HG02759 (cell line): ENCODE measurements around the gene GPI.
"Not testable (repeated sequence)": the region's sequence is repeated elsewhere in the genome, so short reads cannot be mapped to it uniquely, and the experiment has no call there.

Experiments
- ATAC-seq: cut with Tn5 transposase; IDR thresholded peaks from one replicate; pipeline ENCODE4 v1.9.1; 2021; ENCODE audit warnings: mild to moderate bottlenecking, moderate library complexity; ENCODE audit not compliant: unreplicated experiment

The GPI gene

GRCh38 chr19:34364830-34365462 lies at the start of gene GPI:
Gene GPI (plus strand): TSS chr19:34365196. CDS start chr19:34365267, 71 bp downstream.
- ATAC-seq: peak; percentile 89

- ATAC-seq: no peak
Measured at GRCh38 chr19:34316247-34316646, 48.7 kb upstream of the GPI start.

- no peak for ATAC-seq
Measured at GRCh38 chr19:34316741-34317301, 48.2 kb upstream of the GPI start.

GRCh38 chr19:34317311-34317927 lies 47.6 kb upstream of the GPI start:
- no peak for ATAC-seq

GRCh38 chr19:34319230-34319585 lies 45.8 kb upstream of the GPI start:
- no peak for ATAC-seq

- no peak for ATAC-seq
Measured at GRCh38 chr19:34319785-34320184, 45.2 kb upstream of the GPI start.

- no peak for ATAC-seq
Measured at GRCh38 chr19:34320277-34320676, 44.7 kb upstream of the GPI start.

GRCh38 chr19:34321735-34322134 lies 43.3 kb upstream of the GPI start:
- ATAC-seq: no peak

GRCh38 chr19:34323433-34324204 lies 41.4 kb upstream of the GPI start:
- no peak for ATAC-seq

GRCh38 chr19:34324320-34324719 lies 40.7 kb upstream of the GPI start:
- no peak for ATAC-seq

GRCh38 chr19:34325181-34325580 lies 39.8 kb upstream of the GPI start:
- no peak for ATAC-seq

GRCh38 chr19:34325981-34326787 lies 38.8 kb upstream of the GPI start:
- no peak for ATAC-seq

- ATAC-seq: no peak
Measured at GRCh38 chr19:34327851-34328250, 37.1 kb upstream of the GPI start.

- ATAC-seq: no peak
Measured at GRCh38 chr19:34328982-34329381, 36.0 kb upstream of the GPI start.

GRCh38 chr19:34330116-34330515 lies 34.9 kb upstream of the GPI start:
- no peak for ATAC-seq

- ATAC-seq: not testable (repeated sequence)
Measured at GRCh38 chr19:34330596-34330995, 34.4 kb upstream of the GPI start.

- ATAC-seq: not testable (repeated sequence)
Measured at GRCh38 chr19:34331596-34331995, 33.4 kb upstream of the GPI start.

- no peak for ATAC-seq
Measured at GRCh38 chr19:34332027-34332760, 32.8 kb upstream of the GPI start.

GRCh38 chr19:34335914-34336313 lies 29.1 kb upstream of the GPI start:
- ATAC-seq: no peak

- no peak for ATAC-seq
Measured at GRCh38 chr19:34336781-34337271, 28.2 kb upstream of the GPI start.
